Rectal smooth muscle tissue (tissue), 1 donor: Measurements from ENCODE around the gene VPS13D.

Experiments
- H3K27ac ChIP-seq: one replicate; pipeline ENCODE4 v1.7.0; 2013; ENCODE audit warnings: low read depth, low read length, inconsistent platforms
- H3K27me3 ChIP-seq: one replicate; pipeline ENCODE4 v1.7.0; 2013; ENCODE audit warnings: low read length; ENCODE audit not compliant: control insufficient read depth, insufficient read depth
- H3K36me3 ChIP-seq: one replicate; pipeline ENCODE4 v1.7.0; 2013; ENCODE audit warnings: low read length; ENCODE audit not compliant: control insufficient read depth, insufficient read depth
- H3K4me1 ChIP-seq: one replicate; pipeline ENCODE4 v1.7.0; 2013; ENCODE audit warnings: low read length; ENCODE audit not compliant: control insufficient read depth, insufficient read depth
- H3K4me3 ChIP-seq: one replicate; pipeline ENCODE4 v1.7.0; 2013; ENCODE audit warnings: low read length
- H3K9ac ChIP-seq: one replicate; pipeline ENCODE4 v1.7.0; 2013; ENCODE audit warnings: low read length

VPS13D gene

DNA sequence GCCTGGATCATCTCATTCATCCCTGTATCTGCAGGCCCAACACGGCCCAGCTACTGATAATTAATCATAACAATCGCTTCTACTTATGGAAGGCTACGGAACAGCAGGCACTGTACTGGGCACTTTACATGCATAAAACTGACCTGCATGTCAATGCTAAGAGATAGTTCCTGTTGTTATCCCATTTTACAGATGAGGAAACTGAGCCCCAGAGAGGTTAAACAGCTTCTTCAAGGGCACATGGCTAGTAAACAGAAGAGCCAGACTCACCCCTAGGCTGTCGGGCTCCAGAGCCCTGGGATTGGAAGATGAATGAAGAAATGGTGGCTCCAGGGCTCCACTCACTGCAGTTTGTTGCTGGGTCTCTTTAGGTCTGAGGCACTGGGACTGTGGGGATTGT, 27.3 kb upstream of the VPS13D start:
- Histone ChIP-seq H3K27me3 (no peaks in the 10 kb centered on the region), H3K4me1 (no peaks in the 10 kb centered on the region), H3K36me3 (peaks cover 14% of the 10 kb centered on the region), H3K27ac (no peak overlapping the region), H3K9ac (no peak overlapping the region), H3K4me3 (no peak overlapping the region)

GRCh38 chr1:12203216-12204007, 26.4 kb upstream of the VPS13D start:
- Histone ChIP-seq H3K9ac (no peak overlapping the region), H3K4me1 (no peaks in the 10 kb centered on the region), H3K36me3 (peaks cover 14% of the 10 kb centered on the region), H3K27me3 (no peaks in the 10 kb centered on the region), H3K27ac (no peak overlapping the region), H3K4me3 (no peak overlapping the region)

DNA sequence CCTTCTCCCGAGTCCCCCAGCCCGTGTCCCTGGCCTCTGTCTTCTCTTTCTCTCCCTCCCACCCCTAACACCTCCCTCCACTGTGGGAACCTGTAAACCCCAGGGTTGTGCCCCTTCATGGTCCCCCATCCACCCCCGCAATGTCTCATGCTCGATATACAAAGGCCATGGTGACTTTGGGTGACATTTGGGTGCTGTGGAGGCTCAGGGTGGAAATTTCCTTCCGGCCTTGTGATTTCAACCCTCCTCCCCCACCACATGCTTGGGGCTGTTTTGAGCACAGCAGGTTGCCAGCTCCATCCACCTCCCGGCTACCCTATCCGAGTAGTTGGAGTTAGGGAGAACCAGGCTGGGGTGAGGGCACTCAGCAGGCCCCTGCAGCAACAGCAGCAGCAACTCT, 25.7 kb upstream of the VPS13D start:
- Histone ChIP-seq H3K4me1 (no peaks in the 10 kb centered on the region), H3K9ac (no peak overlapping the region), H3K27me3 (no peaks in the 10 kb centered on the region), H3K4me3 (no peak overlapping the region), H3K36me3 (peaks cover 14% of the 10 kb centered on the region), H3K27ac (no peak overlapping the region)

GRCh38 chr1:12204754-12205658, 24.8 kb upstream of the VPS13D start:
- Histone ChIP-seq H3K36me3 (peaks cover 14% of the 10 kb centered on the region), H3K27ac (no peak overlapping the region), H3K27me3 (no peaks in the 10 kb centered on the region), H3K9ac (no peak overlapping the region), H3K4me1 (no peaks in the 10 kb centered on the region), H3K4me3 (no peak overlapping the region)

DNA sequence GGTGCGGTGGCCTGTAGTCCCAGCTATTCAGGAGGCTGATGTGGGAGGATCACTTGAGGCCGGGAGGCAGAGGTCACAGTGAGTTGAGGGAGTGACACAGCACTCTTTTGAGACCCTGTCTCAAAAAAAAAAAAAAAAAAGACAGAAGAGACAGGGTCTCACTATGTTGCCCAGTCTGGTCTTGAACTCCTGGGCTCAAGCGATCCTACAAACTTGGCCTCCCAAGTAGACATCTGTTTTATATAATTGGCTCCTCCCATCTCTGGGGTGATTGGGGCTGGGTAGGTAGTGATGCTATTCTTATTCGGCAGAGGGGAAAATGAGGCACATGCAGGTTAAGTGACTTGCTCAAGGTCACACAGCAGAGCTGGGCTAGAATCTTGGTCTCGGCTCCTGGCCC, 23.6 kb upstream of the VPS13D start:
- Histone ChIP-seq H3K27ac (no peak overlapping the region), H3K27me3 (no peaks in the 10 kb centered on the region)

GRCh38 chr1:12206792-12207424, 22.9 kb upstream of the VPS13D start:
- no peak overlapping the region for H3K27ac ChIP-seq
- H3K4me3 ChIP-seq: no peak overlapping the region
- H3K4me1 ChIP-seq: no peaks in the 10 kb centered on the region
- no peaks in the 10 kb centered on the region for H3K27me3 ChIP-seq
- H3K36me3 ChIP-seq: peaks cover 14% of the 10 kb centered on the region
- H3K9ac ChIP-seq: no peak overlapping the region

More for the DNA sequence above, 23.6 kb upstream of the VPS13D start:
- H3K9ac ChIP-seq: no peak overlapping the region
- H3K4me1 ChIP-seq: no peaks in the 10 kb centered on the region
- H3K36me3 ChIP-seq: peaks cover 14% of the 10 kb centered on the region
- no peak overlapping the region for H3K4me3 ChIP-seq

- no peaks in the 10 kb centered on the region for H3K27me3 ChIP-seq
- H3K9ac ChIP-seq: no peak overlapping the region
- H3K27ac ChIP-seq: no peak overlapping the region
- no peak overlapping the region for H3K4me3 ChIP-seq
- H3K4me1 ChIP-seq: no peaks in the 10 kb centered on the region
- peaks cover 8% of the 10 kb centered on the region for H3K36me3 ChIP-seq
Observed at GRCh38 chr1:12208271-12208670, 21.6 kb upstream of the VPS13D start.

- no peak overlapping the region for H3K9ac ChIP-seq
- no peak overlapping the region for H3K27ac ChIP-seq
- H3K27me3 ChIP-seq: no peaks in the 10 kb centered on the region
- H3K4me1 ChIP-seq: no peaks in the 10 kb centered on the region
- H3K36me3 ChIP-seq: peaks cover 8% of the 10 kb centered on the region
- no peak overlapping the region for H3K4me3 ChIP-seq
Observed at GRCh38 chr1:12208764-12209494, 20.9 kb upstream of the VPS13D start.

DNA sequence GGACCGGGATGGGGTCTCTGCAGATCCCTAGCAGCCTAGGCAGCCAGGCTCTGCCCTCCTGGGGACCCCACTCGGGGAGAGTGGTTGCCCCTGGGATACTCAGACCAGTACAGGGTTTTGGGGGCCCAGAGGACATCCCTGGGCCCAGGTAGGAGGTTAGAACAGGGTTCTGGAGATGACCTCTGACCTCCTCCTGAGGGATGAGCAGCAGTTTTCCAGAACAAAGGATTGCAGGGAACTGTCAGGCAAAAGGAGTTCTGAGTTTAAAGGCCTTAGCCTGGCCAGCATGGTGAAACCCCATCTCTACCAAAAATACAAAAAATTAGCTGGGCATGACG, 20.4 kb upstream of the VPS13D start:
- H3K4me1 ChIP-seq: no peaks in the 10 kb centered on the region
- H3K36me3 ChIP-seq: peaks cover 8% of the 10 kb centered on the region
- H3K9ac ChIP-seq: no peak overlapping the region
- no peak overlapping the region for H3K27ac ChIP-seq
- H3K4me3 ChIP-seq: no peak overlapping the region
- no peaks in the 10 kb centered on the region for H3K27me3 ChIP-seq

DNA sequence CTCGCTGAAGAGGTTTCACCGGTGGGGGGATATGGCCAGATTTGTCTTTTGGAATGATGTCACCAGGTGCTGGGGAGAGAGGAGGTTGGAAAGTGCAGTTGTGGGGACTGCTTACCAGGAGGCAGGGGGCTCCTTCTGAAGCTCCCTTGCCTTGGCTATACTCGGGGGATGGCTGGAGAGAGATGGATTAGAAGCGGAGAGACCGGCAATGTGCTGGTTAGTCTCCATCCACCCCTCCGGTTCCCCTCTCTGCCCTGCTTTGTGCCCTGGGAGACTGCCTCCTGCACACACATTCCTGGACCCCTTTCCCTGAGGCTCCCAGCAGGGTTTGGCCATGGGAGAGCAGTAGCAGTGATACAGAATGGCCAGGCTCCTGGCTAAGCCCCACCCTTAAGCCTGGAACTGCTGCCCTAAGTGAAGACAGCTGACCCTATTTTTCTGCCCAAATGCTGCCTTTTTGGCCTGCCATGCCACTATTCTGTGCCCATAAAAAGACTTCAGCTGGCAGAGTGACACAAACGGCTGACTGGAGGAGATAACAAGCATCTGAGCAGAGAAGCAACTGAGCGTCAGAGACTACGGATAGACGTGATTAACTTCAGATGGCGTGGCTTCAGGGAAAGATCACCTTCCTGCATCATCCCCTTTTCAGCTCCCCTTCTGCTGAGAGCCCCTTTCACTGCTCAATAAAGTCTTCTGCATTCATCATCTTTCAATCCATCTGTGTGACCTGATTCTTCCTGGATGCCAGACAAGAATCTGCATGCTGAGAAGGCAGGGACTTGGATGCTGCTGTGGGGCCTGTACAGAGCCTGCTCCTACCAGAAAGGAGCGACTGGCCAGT, 14.5 kb upstream of the VPS13D start:
- Histone ChIP-seq H3K36me3 (no peaks in the 10 kb centered on the region), H3K27ac (no peak overlapping the region), H3K27me3 (no peaks in the 10 kb centered on the region), H3K9ac (no peak overlapping the region), H3K4me1 (no peaks in the 10 kb centered on the region), H3K4me3 (no peak overlapping the region)

- Histone ChIP-seq H3K36me3 (no peaks in the 10 kb centered on the region), H3K9ac (no peak overlapping the region), H3K4me1 (no peaks in the 10 kb centered on the region), H3K4me3 (no peak overlapping the region), H3K27ac (no peak overlapping the region), H3K27me3 (no peaks in the 10 kb centered on the region)
Observed at GRCh38 chr1:12219800-12220199, 10.0 kb upstream of the VPS13D start.
